GM23248 (cell line): ENCODE measurements around the gene SRRM4. TPM values are rescaled to one million over a fixed set of nuclear protein-coding genes. Genes with fewer than 3 reads are reported as not detected.

Experiments used
- DNase-seq: peaks from one replicate; pipeline ENCODE4 v3.0.0-alpha.2; 2015
- H2AFZ ChIP-seq: fragments of 200-600 bp; sonication (generic); 2 replicates; pipeline ENCODE4 v1.6.1; 2016; ENCODE audit warnings: antibody characterized with exemption
- H3F3A ChIP-seq: fragments of 200-600 bp; sonication (generic); 2 replicates; pipeline ENCODE4 v1.6.1; 2016; ENCODE audit warnings: mild to moderate bottlenecking, antibody characterized with exemption, mixed run types; ENCODE audit not compliant: insufficient read depth
- H3K27ac ChIP-seq: fragments of 200-600 bp; sonication (generic); 2 replicates; pipeline ENCODE4 v1.5.1; 2016; ENCODE audit warnings: mild to moderate bottlenecking
- H3K27me3 ChIP-seq: fragments of 200-600 bp; sonication (generic); replicated peaks from 2 replicates; pipeline ENCODE4 v1.6.1; 2016; ENCODE audit warnings: mild to moderate bottlenecking; ENCODE audit not compliant: insufficient read depth
- H3K36me3 ChIP-seq: fragments of 200-600 bp; sonication (generic); 2 replicates; pipeline ENCODE4 v1.6.1; 2016; ENCODE audit warnings: low read depth, mild to moderate bottlenecking
- H3K4me1 ChIP-seq: fragments of 200-600 bp; sonication (generic); 2 replicates; pipeline ENCODE4 v1.6.1; 2016; ENCODE audit warnings: mild to moderate bottlenecking; ENCODE audit not compliant: insufficient read depth
- H3K4me2 ChIP-seq: fragments of 200-600 bp; sonication (generic); one replicate; pipeline ENCODE4 v1.6.1; 2016; ENCODE audit warnings: mild to moderate bottlenecking; ENCODE audit not compliant: unreplicated experiment
- H3K4me3 ChIP-seq: fragments of 200-600 bp; sonication (generic); 2 replicates; pipeline ENCODE4 v1.5.1; 2016; ENCODE audit warnings: mild to moderate bottlenecking
- H3K79me2 ChIP-seq: fragments of 200-600 bp; sonication (generic); 2 replicates; pipeline ENCODE4 v1.6.1; 2016; ENCODE audit warnings: mild to moderate bottlenecking; ENCODE audit not compliant: insufficient read depth
- H3K9ac ChIP-seq: fragments of 200-600 bp; sonication (generic); 2 replicates; pipeline ENCODE4 v1.6.1; 2016; ENCODE audit warnings: mild to moderate bottlenecking
- H3K9me2 ChIP-seq: fragments of 200-600 bp; sonication (generic); 2 replicates; pipeline ENCODE4 v1.6.1; 2016; ENCODE audit warnings: mixed run types, mild to moderate bottlenecking, moderate library complexity; ENCODE audit not compliant: insufficient read depth
- H3K9me3 ChIP-seq: fragments of 200-600 bp; sonication (generic); one replicate; pipeline ENCODE4 v1.6.1; 2017; ENCODE audit warnings: low read depth
- H4K20me1 ChIP-seq: fragments of 200-600 bp; sonication (generic); 2 replicates; pipeline ENCODE4 v1.6.0; 2016; ENCODE audit not compliant: insufficient read depth
- EZH2 ChIP-seq: fragments of 200-600 bp; sonication (generic); IDR thresholded peaks from 2 replicates; pipeline ENCODE4 v1.6.1; 2018; ENCODE audit warnings: antibody characterized with exemption, mild to moderate bottlenecking; ENCODE audit not compliant: insufficient read depth, poor library complexity, severe bottlenecking
- EZH2phosphoT487 ChIP-seq: fragments of 200-600 bp; sonication (generic); IDR thresholded peaks from 2 replicates; pipeline ENCODE4 v1.6.1; 2018; ENCODE audit warnings: antibody characterized with exemption, moderate library complexity, mild to moderate bottlenecking, low read depth; ENCODE audit not compliant: insufficient read depth
- whole genome bisulfite sequencing, 2 experiments: methylation state at CpG; one replicate each; pipeline ENCODE4 v1.1.6; 2015 to 2017; ENCODE audit warnings: low lambda C conversion rate in 2 of 2, low coverage in 1 of 2; ENCODE audit errors: missing lambda C conversion rate in 2 of 2; 5-methylcytosine and 5-hydroxymethylcytosine counted together
- in situ Hi-C: fragments of 300-500 bp; cut with MboI; formaldehyde crosslinking; loops from 2 replicates; pipeline ENCODE4 v1.15.0; 2020
- polyA plus RNA-seq: library from polyadenylated mRNA; unstranded; fragments of >200 nt; fragmentation: Nextera tagmentation; extraction: Ambion mirVana; gene quantifications from 2 replicates; pipeline ENCODE4 v1.2.1, GENCODE V29; 2016
- total RNA-seq: library from RNA; depleted of rRNA; stranded (reverse); fragments of >200 nt; shearing (Covaris generic); gene quantifications from 2 replicates; pipeline ENCODE4 v1.2.3, GENCODE V29; 2014

SRRM4 gene
- total and polyA plus RNA-seq, 2 experiments from 2014 or later, result not detected

DNA sequence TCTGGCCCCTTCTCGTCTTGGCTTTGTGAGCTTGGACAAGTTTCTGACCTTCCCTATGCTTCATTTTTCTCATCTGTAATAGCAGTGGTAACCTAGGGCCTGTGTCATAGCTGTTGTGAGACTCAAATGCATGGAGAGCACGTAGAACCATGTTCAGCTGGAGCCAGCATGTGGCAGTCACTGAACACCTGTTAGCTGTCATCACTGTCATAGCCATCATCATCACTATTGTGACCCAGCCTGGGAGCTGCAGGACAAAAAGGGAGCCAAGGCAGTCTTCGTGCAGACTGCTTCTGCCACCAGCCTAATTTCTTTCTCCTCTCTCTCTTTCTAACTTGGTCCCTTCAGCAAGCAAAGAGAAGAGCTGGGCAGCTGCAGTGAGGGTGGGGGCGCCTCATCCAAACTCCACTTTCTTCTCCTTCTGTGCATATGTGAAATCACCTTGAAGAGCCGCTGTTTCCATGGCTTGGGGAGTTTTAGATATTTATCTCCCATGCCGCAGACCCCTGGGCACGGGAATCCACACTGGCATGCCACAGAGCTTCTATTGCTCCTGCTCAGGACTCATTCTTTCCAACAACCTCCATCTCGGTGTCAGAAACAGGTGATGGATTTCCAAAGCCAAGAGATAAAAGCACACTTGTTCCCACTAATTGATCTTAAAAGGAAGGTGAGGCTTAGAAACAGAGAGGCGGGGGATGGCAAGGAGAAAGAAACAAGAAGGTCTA, 87.0 kb downstream of the SRRM4 start:
- H3K27me3 ChIP-seq, result no peaks in the 10 kb centered on the region
- no peak for TF ChIP-seq EZH2phosphoT487
- TF ChIP-seq EZH2, result no peak
- no peaks in the 10 kb centered on the region for H3K4me1 ChIP-seq
- H3K9me2 ChIP-seq, result no peaks in the 10 kb centered on the region
- H3F3A ChIP-seq, result no peaks in the 10 kb centered on the region
- in situ Hi-C loops, result no loop called here
- WGBS, 2 experiments, result 13 to 14% methylated on average over 9 of the region's 9 CpGs
- no peak overlapping the region for H3K27ac ChIP-seq
- H3K4me2 ChIP-seq, result no peak overlapping the region
- H3K9me3 ChIP-seq, result no peaks in the 10 kb centered on the region
- no peak overlapping the region for H3K9ac ChIP-seq
- DNase-seq, result no peak
- no peak overlapping the region for H2AFZ ChIP-seq
- H3K36me3 ChIP-seq, result no peaks in the 10 kb centered on the region
- H4K20me1 ChIP-seq, result no peaks in the 10 kb centered on the region
- no peak overlapping the region for H3K4me3 ChIP-seq
- no peaks in the 10 kb centered on the region for H3K79me2 ChIP-seq

DNA sequence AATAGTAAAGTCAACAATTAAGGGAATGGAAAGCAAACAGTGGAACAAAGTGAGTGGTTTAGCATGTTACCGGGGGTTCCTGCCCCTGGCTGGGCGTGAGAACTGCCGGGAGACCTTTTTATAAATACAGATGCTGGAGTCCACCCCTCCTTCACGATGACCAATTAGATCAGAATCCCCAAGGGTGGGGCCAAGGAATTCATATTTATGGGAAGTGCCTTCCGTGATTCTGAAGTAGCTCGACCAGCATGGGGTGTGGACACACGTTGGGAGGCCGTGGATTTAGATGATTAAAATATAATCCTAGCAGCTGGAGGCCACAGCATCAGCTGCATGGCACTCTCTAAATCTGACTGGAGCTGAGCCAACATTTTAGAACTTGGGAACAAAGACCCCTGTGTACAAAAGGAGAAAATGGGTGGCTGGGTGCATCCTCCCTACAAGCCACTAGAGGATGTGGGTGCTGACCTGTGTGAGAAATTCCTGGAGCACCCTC, 87.9 kb downstream of the SRRM4 start:
- DNase-seq, result no peak
- no peaks in the 10 kb centered on the region for H3K79me2 ChIP-seq
- no peak overlapping the region for H3K4me2 ChIP-seq

DNA sequence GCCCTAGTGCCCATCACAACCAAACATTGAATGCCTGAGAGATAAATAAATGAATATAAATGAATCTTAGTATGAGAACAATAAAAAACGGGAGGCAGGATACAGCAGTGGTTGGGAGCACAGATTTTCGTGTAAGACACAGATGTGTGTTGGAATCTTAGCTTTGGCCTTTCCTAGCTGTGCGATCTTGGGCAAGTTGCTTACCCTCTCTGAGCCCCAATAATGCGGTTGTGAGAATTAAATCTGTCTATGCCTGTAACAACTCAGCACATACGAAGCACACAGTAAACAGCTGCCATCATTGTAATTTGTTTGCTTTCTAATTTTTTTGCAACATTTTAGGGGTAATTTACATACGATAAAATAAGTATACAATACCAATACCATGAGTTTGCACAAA, 89.8 kb downstream of the SRRM4 start:
- no peaks in the 10 kb centered on the region for H3K27me3 ChIP-seq
- no peak for DNase-seq
- no peak for TF ChIP-seq EZH2phosphoT487
- no peak for TF ChIP-seq EZH2
- WGBS, 2 experiments, result 32% methylated on average over 6 of the region's 6 CpGs
- no peaks in the 10 kb centered on the region for H3K79me2 ChIP-seq
- no peaks in the 10 kb centered on the region for H3K9me2 ChIP-seq
- in situ Hi-C loops, result no loop called here
- H3K9ac ChIP-seq, result no peak overlapping the region
- no peak overlapping the region for H2AFZ ChIP-seq
- H3K9me3 ChIP-seq, result no peaks in the 10 kb centered on the region
- H3K4me2 ChIP-seq, result no peak overlapping the region
- no peaks in the 10 kb centered on the region for H3F3A ChIP-seq
- no peak overlapping the region for H3K27ac ChIP-seq
- H4K20me1 ChIP-seq, result no peaks in the 10 kb centered on the region
- H3K4me3 ChIP-seq, result no peak overlapping the region
- H3K36me3 ChIP-seq, result no peaks in the 10 kb centered on the region
- H3K4me1 ChIP-seq, result no peaks in the 10 kb centered on the region

More for the DNA sequence above, 87.9 kb downstream of the SRRM4 start:
- TF ChIP-seq EZH2phosphoT487, result no peak
- no peak for TF ChIP-seq EZH2
- no peak overlapping the region for H3K27ac ChIP-seq
- no peak overlapping the region for H3K4me3 ChIP-seq
- H3K36me3 ChIP-seq, result no peaks in the 10 kb centered on the region
- no peaks in the 10 kb centered on the region for H4K20me1 ChIP-seq
- H3K9ac ChIP-seq, result no peak overlapping the region
- H3K4me1 ChIP-seq, result no peaks in the 10 kb centered on the region
- WGBS, 2 experiments, result 12 to 16% methylated on average over 8 of the region's 8 CpGs
- in situ Hi-C loops, result no loop called here
- H3K9me3 ChIP-seq, result no peaks in the 10 kb centered on the region
- H2AFZ ChIP-seq, result no peak overlapping the region
- H3K27me3 ChIP-seq, result no peaks in the 10 kb centered on the region
- no peaks in the 10 kb centered on the region for H3F3A ChIP-seq
- H3K9me2 ChIP-seq, result no peaks in the 10 kb centered on the region

DNA sequence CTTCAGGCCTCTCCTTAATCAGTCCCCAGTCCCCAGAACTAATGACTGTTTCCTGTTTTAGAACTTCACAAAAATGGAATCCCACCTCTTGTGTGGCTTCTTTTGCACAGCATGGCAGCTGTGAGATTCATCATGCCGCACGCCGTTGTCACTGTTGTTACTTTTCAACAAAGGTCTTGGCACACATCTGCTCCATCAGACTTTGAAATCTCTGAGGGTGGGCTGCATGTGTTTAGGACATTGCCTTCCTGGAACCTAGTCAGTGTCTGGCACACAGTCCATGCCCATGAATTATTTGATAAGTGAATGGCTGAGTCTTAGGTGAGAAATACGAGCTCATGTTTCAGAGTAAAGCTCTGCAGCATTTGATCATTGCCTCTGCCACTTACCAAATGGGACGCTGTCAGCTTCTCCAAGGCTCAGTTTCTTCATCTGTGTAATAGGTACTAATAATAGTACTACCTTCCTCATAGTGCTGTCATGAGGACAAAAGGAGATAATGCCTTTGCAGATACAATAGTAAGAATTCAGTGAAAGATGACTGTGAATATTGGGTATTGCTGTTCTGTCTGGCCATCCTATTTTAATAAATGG, 90.4 kb downstream of the SRRM4 start:
- no peak for TF ChIP-seq EZH2phosphoT487
- no peak for TF ChIP-seq EZH2
- no peak overlapping the region for H3K27ac ChIP-seq
- H3F3A ChIP-seq, result no peaks in the 10 kb centered on the region
- no peak overlapping the region for H3K4me3 ChIP-seq
- H2AFZ ChIP-seq, result no peak overlapping the region
- no peaks in the 10 kb centered on the region for H3K9me3 ChIP-seq
- no peak overlapping the region for H3K9ac ChIP-seq
- WGBS, 2 experiments, result 37 to 48% methylated on average over 5 of the region's 5 CpGs
- no peak for DNase-seq
- no peaks in the 10 kb centered on the region for H3K4me1 ChIP-seq
- H4K20me1 ChIP-seq, result no peaks in the 10 kb centered on the region
- no peak overlapping the region for H3K4me2 ChIP-seq
- H3K79me2 ChIP-seq, result no peaks in the 10 kb centered on the region
- no peaks in the 10 kb centered on the region for H3K36me3 ChIP-seq
- in situ Hi-C loops, result no loop called here
- H3K27me3 ChIP-seq, result no peaks in the 10 kb centered on the region
- no peaks in the 10 kb centered on the region for H3K9me2 ChIP-seq
